Subcutaneous abdominal adipose tissue (tissue), 5 donors: Measurements from ENCODE around the gene MAML3.

Experiments used
- H3K27ac ChIP-seq: one replicate; pipeline ENCODE4 v1.7.0; 2013; ENCODE audit warnings: low read depth, mild to moderate bottlenecking, inconsistent platforms, low read length, moderate library complexity
- H3K27me3 ChIP-seq, 5 donors: one replicate each; pipeline ENCODE4 v1.7.0; 2013; ENCODE audit warnings: low read length in 5 of 5, inconsistent platforms in 1 of 5; ENCODE audit not compliant: control insufficient read depth in 5 of 5, insufficient read depth in 4 of 5
- H3K36me3 ChIP-seq, 5 donors: one replicate each; pipeline ENCODE4 v1.7.0; 2013; ENCODE audit warnings: low read length in 5 of 5; ENCODE audit not compliant: control insufficient read depth in 5 of 5, insufficient read depth in 5 of 5
- H3K4me1 ChIP-seq, 5 donors: one replicate each; pipeline ENCODE4 v1.7.0; 2013; ENCODE audit warnings: low read length in 5 of 5, mild to moderate bottlenecking in 3 of 5, moderate library complexity in 1 of 5; ENCODE audit not compliant: control insufficient read depth in 5 of 5, insufficient read depth in 5 of 5
- H3K4me3 ChIP-seq, 5 donors: one replicate each; pipeline ENCODE4 v1.7.0; 2013; ENCODE audit warnings: low read length in 5 of 5, low read depth in 1 of 5
- H3K9ac ChIP-seq, 5 donors: one replicate each; pipeline ENCODE4 v1.7.0; 2013; ENCODE audit warnings: low read length in 5 of 5, mild to moderate bottlenecking in 4 of 5, moderate library complexity in 3 of 5
- H3K9me3 ChIP-seq, 5 donors: one replicate each; pipeline ENCODE4 v1.7.0; 2013; ENCODE audit warnings: low read length in 5 of 5; ENCODE audit not compliant: control insufficient read depth in 5 of 5
- donor health status: healthy.
- donor health status: healthy.
- donor health status: healthy.
- donor health status: healthy.
- donor health status: healthy.

Gene MAML3

DNA sequence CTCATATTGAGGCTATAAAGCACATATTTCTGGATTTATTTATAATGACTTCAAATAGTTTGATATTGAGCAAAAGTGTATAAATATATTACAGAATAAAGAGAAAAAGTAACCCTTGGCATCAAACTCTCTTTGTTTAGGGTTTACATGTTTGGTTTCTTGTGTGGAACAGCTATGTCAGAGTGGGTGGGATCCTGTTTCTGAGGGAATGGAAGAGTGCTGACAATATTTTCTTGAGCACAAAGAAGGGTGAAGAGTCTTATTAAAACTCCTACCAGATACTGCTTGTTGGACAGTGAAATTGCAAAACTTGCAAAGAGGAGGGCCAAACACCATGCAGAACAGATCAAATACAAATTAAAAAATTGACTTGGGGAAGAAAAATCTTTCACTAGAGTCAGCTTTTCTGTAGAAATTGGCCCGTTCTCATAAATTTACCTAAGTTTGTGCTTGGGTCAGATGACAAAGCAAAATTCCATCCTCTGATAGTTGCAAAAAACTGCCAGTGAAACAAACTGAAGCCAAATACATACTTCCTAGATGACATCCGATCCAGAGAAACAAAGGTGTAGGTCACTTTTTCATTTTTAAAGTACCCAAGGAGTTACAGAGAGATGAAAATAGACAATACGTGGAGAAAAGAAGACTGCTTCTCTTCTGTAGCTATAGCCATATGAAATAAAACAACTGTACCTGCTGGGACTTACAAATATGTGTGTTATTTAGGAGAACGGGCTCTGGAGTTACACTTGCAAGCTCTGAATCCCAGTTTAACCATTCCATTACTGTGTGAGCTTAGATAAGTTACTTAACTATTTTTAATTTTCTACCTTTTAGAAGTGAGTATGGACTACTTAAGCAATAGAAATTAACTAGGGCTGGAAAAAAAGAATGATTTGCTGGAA lies 133.3 kb downstream of the MAML3 start:
- Histone ChIP-seq H3K27ac (peak overlapping the region; percentile 8), H3K9me3 (peaks cover 0 to under 1% (median 0%) of the 10 kb centered on the region in 5 donors), H3K36me3 (no peaks in the 10 kb centered on the region), H3K4me3 (no peak overlapping the region), H3K9ac (no peak overlapping the region), H3K27me3 (no peaks in the 10 kb centered on the region), H3K4me1 (peaks cover 0 to 11% (median 5%) of the 10 kb centered on the region in 5 donors)

DNA sequence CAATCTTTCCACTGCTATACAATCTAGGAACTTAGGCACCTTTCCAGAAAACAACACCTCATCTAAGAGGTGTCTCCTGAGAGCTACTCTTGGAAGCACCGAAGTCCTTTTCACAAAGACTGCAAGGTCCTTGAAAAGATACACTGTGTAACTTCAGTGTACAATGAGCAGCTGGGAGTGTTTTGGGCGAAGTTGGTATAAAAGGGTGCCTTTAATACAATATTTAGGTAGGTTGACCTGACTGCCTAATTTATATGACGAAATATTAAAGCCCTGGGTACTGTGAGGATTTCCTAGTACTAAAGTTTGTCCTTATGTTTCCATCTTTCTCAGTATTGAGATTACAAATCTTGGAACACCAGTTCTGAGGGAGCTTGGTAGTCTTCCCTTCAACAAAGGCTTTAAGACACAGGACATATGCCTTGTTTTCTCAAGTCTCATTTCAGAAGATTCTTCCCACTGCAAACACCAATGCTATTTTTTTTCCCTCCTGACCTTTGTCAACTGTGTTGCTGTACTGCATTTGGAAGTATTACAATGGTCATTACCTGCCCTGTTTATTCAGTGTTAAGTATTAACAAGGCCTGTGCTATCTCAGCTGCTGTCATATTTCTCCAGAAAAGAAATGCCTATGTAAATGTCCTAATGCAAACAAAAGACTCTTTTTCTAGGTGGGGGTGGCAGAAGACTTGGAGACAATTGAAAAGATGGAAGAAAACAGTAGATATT lies 134.2 kb downstream of the MAML3 start:
- Histone ChIP-seq H3K27ac (peak overlapping the region; percentile 8), H3K4me3 (no peak overlapping the region), H3K4me1 (peaks cover 0 to 9% (median 5%) of the 10 kb centered on the region in 5 donors), H3K27me3 (no peaks in the 10 kb centered on the region), H3K36me3 (no peaks in the 10 kb centered on the region), H3K9me3 (peaks cover 0 to 5% (median 0%) of the 10 kb centered on the region in 5 donors), H3K9ac (no peak overlapping the region)

DNA sequence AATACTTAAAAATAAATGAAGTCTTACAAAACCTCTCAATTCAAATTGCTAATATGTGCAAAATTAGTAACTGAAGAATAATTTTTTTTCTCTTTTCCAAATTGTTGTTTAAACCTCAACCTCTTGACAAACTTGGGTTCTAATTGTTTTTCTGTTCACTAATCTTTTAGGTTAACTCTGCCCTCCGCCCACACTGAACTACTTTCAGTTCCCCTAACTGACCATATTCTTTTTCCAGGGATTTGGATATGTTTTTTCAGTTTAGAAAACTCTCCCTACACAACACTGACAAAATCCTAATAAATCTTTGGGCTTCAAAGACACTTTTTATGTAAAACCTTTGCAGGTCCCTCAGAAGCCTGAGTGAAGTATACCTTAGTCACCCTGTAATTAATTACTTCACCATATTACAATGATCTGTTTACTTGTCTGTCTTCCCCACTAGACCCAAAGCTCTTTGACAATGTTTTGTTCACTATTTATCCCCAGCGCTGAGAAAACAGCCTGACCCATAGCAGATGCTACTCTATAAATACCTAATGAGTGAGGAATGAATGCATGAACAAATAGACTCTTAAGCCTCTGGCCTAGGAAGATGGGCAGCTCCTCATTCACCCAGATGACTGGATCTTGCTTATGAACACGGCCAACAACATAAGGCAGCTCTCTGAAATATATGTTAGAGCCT lies 134.9 kb downstream of the MAML3 start:
- Histone ChIP-seq H3K4me3 (no peak overlapping the region), H3K27ac (no peak overlapping the region), H3K36me3 (no peaks in the 10 kb centered on the region), H3K4me1 (peaks cover 0 to 9% (median 5%) of the 10 kb centered on the region in 5 donors), H3K9ac (no peak overlapping the region), H3K9me3 (peaks cover 0 to 5% (median 0%) of the 10 kb centered on the region in 5 donors), H3K27me3 (no peaks in the 10 kb centered on the region)

GRCh38 chr4:140014284-140014683 lies 139.7 kb downstream of the MAML3 start:
- H3K9me3 ChIP-seq: peaks cover 0 to 5% (median 0%) of the 10 kb centered on the region in 5 donors
- H3K27ac ChIP-seq: no peak overlapping the region
- H3K4me3 ChIP-seq: no peak overlapping the region
- no peaks in the 10 kb centered on the region for H3K27me3 ChIP-seq
- H3K4me1 ChIP-seq: peaks cover 0 to 12% (median 8%) of the 10 kb centered on the region in 5 donors
- no peak overlapping the region for H3K9ac ChIP-seq
- no peaks in the 10 kb centered on the region for H3K36me3 ChIP-seq

DNA sequence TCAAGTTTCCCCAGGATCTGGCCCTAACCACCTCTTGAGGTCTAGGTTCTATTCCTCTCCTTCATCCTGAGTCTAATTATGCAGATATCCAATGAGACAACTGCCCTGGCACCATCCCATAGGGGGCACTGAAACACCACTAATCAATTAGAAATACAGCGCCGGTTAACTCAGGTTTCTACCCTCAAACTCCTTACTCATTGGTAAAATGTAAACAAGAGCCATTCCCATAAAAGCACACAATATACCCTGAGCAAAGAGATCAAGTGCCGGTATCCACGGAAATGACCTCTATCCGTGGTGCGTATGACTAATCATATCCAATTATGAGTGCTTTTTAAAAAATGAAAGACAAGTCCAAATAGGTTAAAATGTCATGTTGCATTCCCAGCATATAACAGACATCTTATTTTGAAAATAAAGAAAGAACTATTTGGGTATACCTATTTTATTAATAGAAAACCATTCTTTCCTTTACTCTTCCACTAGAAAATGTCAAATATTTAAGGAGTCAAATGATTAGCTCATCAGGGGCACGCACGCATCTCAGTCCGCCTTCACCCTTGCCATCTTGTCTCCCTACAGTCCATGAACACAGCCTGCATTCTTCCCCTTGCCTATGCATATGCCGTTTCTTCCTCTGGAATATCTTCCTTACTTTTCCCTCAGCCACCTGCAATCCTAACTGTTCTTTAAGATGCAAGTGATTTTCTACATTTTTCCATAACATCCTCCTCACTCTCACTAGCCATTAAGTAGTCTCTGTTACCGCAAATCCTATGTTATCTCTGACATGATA lies 141.1 kb downstream of the MAML3 start:
- Histone ChIP-seq H3K36me3 (no peaks in the 10 kb centered on the region), H3K4me1 (peaks cover 0 to 12% (median 8%) of the 10 kb centered on the region in 5 donors), H3K27ac (no peak overlapping the region), H3K27me3 (no peaks in the 10 kb centered on the region), H3K9me3 (peaks cover 0 to 5% (median 0%) of the 10 kb centered on the region in 5 donors), H3K9ac (peak overlapping the region in 1 of 5 donors; percentile 39), H3K4me3 (peak overlapping the region in 4 of 5 donors; percentile 10 to 41 (median 22))

GRCh38 chr4:140005699-140006098 lies 148.3 kb downstream of the MAML3 start:
- H3K9ac ChIP-seq: no peak overlapping the region
- H3K27me3 ChIP-seq: no peaks in the 10 kb centered on the region
- H3K36me3 ChIP-seq: no peaks in the 10 kb centered on the region
- H3K4me3 ChIP-seq: no peak overlapping the region
- H3K4me1 ChIP-seq: peaks cover 3 to 19% (median 15%) of the 10 kb centered on the region in 5 donors
- no peak overlapping the region for H3K27ac ChIP-seq
- no peaks in the 10 kb centered on the region for H3K9me3 ChIP-seq

- Histone ChIP-seq H3K36me3 (no peaks in the 10 kb centered on the region), H3K27ac (peak overlapping the region; percentile 49), H3K9ac (peak overlapping the region in 4 of 5 donors; percentile 41 to 68 (median 46)), H3K4me1 (peaks cover 3 to 19% (median 15%) of the 10 kb centered on the region in 5 donors), H3K4me3 (peak overlapping the region; percentile 46 to 61 (median 55)), H3K9me3 (no peaks in the 10 kb centered on the region), H3K27me3 (no peaks in the 10 kb centered on the region)
Observed at GRCh38 chr4:140004922-140005627, 148.9 kb downstream of the MAML3 start.

DNA sequence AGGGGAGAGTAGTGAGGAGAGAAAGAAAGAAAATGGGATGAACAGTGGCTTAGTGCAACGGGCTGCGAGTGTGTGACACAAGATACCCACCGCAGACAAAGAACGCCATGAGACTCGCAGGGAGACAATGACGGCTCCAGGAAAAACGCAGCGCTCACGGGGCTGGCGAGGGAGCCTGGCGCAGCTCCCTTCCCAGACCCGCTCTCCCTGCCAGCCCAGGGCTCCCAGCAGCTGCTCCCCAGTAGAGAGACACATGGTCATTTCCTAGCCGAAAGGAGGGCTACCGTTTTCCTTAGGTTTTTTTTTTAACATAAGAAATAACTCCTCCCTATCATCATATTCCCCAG lies 149.5 kb downstream of the MAML3 start:
- H3K27ac ChIP-seq: peak overlapping the region; percentile 49
- H3K4me3 ChIP-seq: peak overlapping the region; percentile 46 to 61 (median 55)
- H3K9me3 ChIP-seq: no peaks in the 10 kb centered on the region
- peaks cover 3 to 21% (median 15%) of the 10 kb centered on the region in 5 donors for H3K4me1 ChIP-seq
- peak overlapping the region in 4 of 5 donors; percentile 41 to 68 (median 46) for H3K9ac ChIP-seq
- no peaks in the 10 kb centered on the region for H3K27me3 ChIP-seq
- no peaks in the 10 kb centered on the region for H3K36me3 ChIP-seq
